ENCODE measurements around the gene PWWP2A. TPM values are rescaled to one million over a fixed set of nuclear protein-coding genes. Genes with fewer than 3 reads are reported as not detected.

The PWWP2A gene
- total and polyA plus RNA-seq, 2 of the 4 experiments (the other 2 are of a cell fraction): 8.8 to 12.5 TPM

GRCh38 chr5:160096178-160096577, 23.1 kb downstream of the PWWP2A start:
- Histone ChIP-seq H4K20me1 (ENCODE audit: insufficient read depth, low read length) (no peaks in the 10 kb centered on the region), H4K5ac (ENCODE audit: low read depth, low read length) (no peak overlapping the region), H3K9ac (ENCODE audit: low read depth, low read length) (no peak overlapping the region), H3K9me1 (ENCODE audit: insufficient read depth, low read length) (no peaks in the 10 kb centered on the region), H2BK15ac (ENCODE audit: low read depth, low read length) (no peak overlapping the region), H2BK120ac (ENCODE audit: low read depth, low read length) (no peak overlapping the region), H3K36me3 (ENCODE audit: control insufficient read depth, insufficient read depth, low read length) (peaks cover 16% of the 10 kb centered on the region), H2AK5ac (ENCODE audit: low read depth, low read length) (no peak overlapping the region), H3K79me1 (ENCODE audit: low read depth in 1 of 2, low read length in 2 of 2) (peaks cover 25 to 61% of the 10 kb centered on the region in 2 experiments), H3K27me3 (ENCODE audit: control insufficient read depth, insufficient read depth, low read length) (no peaks in the 10 kb centered on the region), H3K4ac (ENCODE audit: low read depth, low read length) (no peak overlapping the region), H3K23ac (ENCODE audit: low read depth, low read length) (no peak overlapping the region), H2AK9ac (replicated peaks; ENCODE audit: low read depth, low read length, poor library complexity) (no peak overlapping the region), H4K91ac (ENCODE audit: insufficient read depth, low read depth, low read length) (no peak overlapping the region), H2BK20ac (ENCODE audit: low read depth, low read length) (no peak overlapping the region), H4K8ac (ENCODE audit: low read depth in 2 of 2, low read length in 2 of 2) (no peak overlapping the region), H3K9me3 (ENCODE audit: control insufficient read depth, insufficient read depth, low read length) (no peaks in the 10 kb centered on the region), H3K4me3 (ENCODE audit: insufficient read depth, low read depth, low read length) (no peak overlapping the region), H2BK5ac (ENCODE audit: low read depth, low read length, poor library complexity, severe bottlenecking) (no peak overlapping the region), H2AFZ (replicated peaks; ENCODE audit: low read length, poor library complexity) (no peak overlapping the region), H3K4me2 (ENCODE audit: low read depth, low read length) (no peak overlapping the region), H3K14ac (replicated peaks; ENCODE audit: low read depth, low read length) (no peak overlapping the region), H3K56ac (ENCODE audit: extremely low read depth, insufficient read depth, low read length) (no peak overlapping the region), H3K4me1 (ENCODE audit: control insufficient read depth, insufficient read depth, low read length) (peaks cover 6% of the 10 kb centered on the region), H3K27ac (ENCODE audit: insufficient read depth, low read length) (no peak overlapping the region), H3K18ac (ENCODE audit: low read depth, low read length) (no peak overlapping the region)
- POLR2A ChIA-PET (ENCODE audit: unreplicated experiment): no interaction called here
- dilution Hi-C loops (cut with HindIII; ENCODE audit: low sequenced_read_pairs, unreplicated experiment) (no loop called here), in situ Hi-C loops (cut with MboI; ENCODE audit: low sequenced_read_pairs) (no loop called here), intact Hi-C loops (cut with micrococcal nuclease) (no loop called here)
- no CpG with 5 or more reads among the region's 2 CpGs for WGBS, 2 experiments (ENCODE audit: extremely low coverage in 2 of 2, insufficient read length in 1 of 2)
- no peak for DNase-seq
- TF ChIP-seq NFE2L2 (IDR thresholded peaks at IDR 0.05; ENCODE audit: low read depth, low read length) (no peak), CTCF (conservative IDR thresholded peaks at IDR 0.05; ENCODE audit: low read depth, low read length) (no peak), USF2 (IDR thresholded peaks at IDR 0.05; ENCODE audit: low read depth, low read length) (no peak), MAZ (IDR thresholded peaks at IDR 0.05; ENCODE audit: borderline replicate concordance, low read depth, low read length) (no peak), RFX5 (IDR thresholded peaks at IDR 0.05; ENCODE audit: low read depth, low read length) (no peak), FOS (IDR thresholded peaks at IDR 0.05; ENCODE audit: low read depth, low read length) (no peak)
- no TSS peak for BruUV-seq (replicated peaks)
- ATAC-seq (ENCODE audit: low read depth): no peak
- CTCF ChIA-PET: no interaction called here

Data from IMR-90 (cell line).